DMS 273 treated with DMSO at 0.1 percent for 48 hours (cell line): ENCODE measurements around the gene ZDHHC8.

Experiments
- DNase-seq: peaks from one replicate; lab custom pipeline; 2025; lab: John Stamatoyannopoulos, UW

ZDHHC8 gene

GRCh38 chr22:20114506-20115475 is 16.8 kb upstream of the ZDHHC8 start:
- DNase-seq = no peak

- DNase-seq = no peak
These were observed 15.8 kb upstream of the ZDHHC8 start, which contains the start of gene RANBP1 for GRCh38 chr22:20115691-20116375. RANBP1 (plus strand) TSS chr22:20116104; CDS start chr22:20116185, 81 bp downstream.

GRCh38 chr22:20116376-20116950 is 15.1 kb upstream of the ZDHHC8 start:
- DNase-seq = no peak

- DNase-seq = peak; percentile 84
These were observed 14.5 kb upstream of the ZDHHC8 start, which contains the start of gene TRMT2A for GRCh38 chr22:20116951-20117632. TRMT2A (minus strand) TSS chr22:20117226; CDS start chr22:20116906, 320 bp downstream.

- no peak for DNase-seq
These were observed 13.8 kb upstream of the ZDHHC8 start for GRCh38 chr22:20117633-20118299.

GRCh38 chr22:20118300-20119020 is 13.1 kb upstream of the ZDHHC8 start:
- no peak for DNase-seq

GRCh38 chr22:20121856-20122415 is 9.7 kb upstream of the ZDHHC8 start:
- no peak for DNase-seq

- DNase-seq = no peak
These were observed 8.1 kb upstream of the ZDHHC8 start for GRCh38 chr22:20123366-20124082.

- no peak for DNase-seq
These were observed 7.4 kb upstream of the ZDHHC8 start for GRCh38 chr22:20124083-20124787.

- DNase-seq = no peak
These were observed 6.1 kb upstream of the ZDHHC8 start for GRCh38 chr22:20125201-20126174.

- no peak for DNase-seq
These were observed 5.1 kb upstream of the ZDHHC8 start for GRCh38 chr22:20126284-20127029.

GRCh38 chr22:20127318-20127868 is 4.2 kb upstream of the ZDHHC8 start:
- no peak for DNase-seq

GRCh38 chr22:20127869-20128618 is 3.6 kb upstream of the ZDHHC8 start:
- DNase-seq = no peak

GRCh38 chr22:20128619-20128901 is 3.0 kb upstream of the ZDHHC8 start:
- no peak for DNase-seq

GRCh38 chr22:20128902-20129746 is 2.5 kb upstream of the ZDHHC8 start:
- DNase-seq = no peak

- DNase-seq = no peak
These were observed 1.9 kb upstream of the ZDHHC8 start for GRCh38 chr22:20129747-20130014.
